Epidermal melanocyte (primary cell): Measurements from ENCODE around the gene CAPN1.
"Not testable (repeated sequence)": the region's sequence is repeated elsewhere in the genome, so short reads cannot be mapped to it uniquely, and the experiment has no call there.

Experiments used
- DNase-seq: peaks from one replicate; pipeline ENCODE4 v3.0.0; 2011; ENCODE audit warnings: low spot score; ENCODE audit not compliant: insufficient read length

The CAPN1 gene

DNA sequence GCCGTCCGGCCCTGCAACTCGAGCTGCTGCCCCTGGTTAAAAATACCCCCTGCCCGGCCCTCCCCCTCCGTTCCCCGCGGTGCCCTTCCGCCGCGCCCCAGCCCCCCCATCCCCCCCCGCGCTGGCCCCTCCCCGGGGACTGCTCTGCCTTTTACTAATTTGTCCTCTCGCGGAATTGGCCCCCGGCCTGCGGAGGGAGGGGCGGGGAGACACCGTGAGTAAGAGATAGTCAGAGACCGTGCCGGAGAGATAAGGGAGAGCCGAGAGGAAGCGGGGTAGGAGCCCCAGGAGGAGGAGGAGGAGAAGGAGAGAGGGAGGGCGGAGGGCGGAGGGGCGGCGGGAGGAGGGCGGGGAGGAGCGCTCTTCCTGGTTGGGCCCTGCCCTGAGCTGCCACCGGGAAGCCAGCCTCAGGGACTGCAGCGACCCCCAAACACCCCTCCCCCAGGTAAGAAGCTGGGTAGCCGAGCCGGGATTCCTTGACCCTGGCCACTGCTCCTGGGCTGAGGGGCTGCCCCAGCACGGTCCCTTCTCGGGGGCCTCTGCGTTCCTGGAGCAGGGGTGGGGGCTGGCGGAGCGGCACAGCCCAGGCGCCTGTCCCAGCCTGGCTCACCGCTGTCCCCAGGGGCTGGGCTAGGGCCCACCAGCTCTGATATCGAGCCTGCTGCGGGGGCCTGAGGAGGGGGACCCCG, at the start of gene CAPN1:
CAPN1 (plus strand) TSS at position 360 of the 689 bp plus-strand sequence. CDS start 774 bp downstream, outside the sequence.
- peak; percentile 51 for DNase-seq

GRCh38 chr11:65132238-65132987, 49.3 kb upstream of the CAPN1 start:
- DNase-seq: no peak

GRCh38 chr11:65132988-65133700, 48.6 kb upstream of the CAPN1 start:
- DNase-seq: no peak

DNA sequence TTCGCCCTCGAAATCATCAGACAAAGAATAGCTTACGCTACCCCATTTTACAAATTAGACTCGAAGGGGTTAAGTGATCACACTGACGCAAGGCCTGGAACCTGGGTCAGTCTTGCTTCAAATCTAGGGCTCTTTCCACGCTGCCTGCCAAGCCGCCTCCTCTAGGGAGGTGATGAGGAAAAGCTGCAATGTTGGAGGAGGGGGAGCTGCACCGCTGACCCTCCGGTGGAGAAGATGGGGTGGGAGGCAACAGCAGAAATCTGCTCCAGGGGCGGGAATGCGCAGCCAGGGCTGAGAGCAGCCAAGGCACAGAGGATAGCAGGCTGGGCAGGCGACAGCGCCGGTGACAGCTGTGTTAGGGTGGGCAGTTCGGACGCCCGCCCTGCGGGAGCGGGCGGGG, 48.0 kb upstream of the CAPN1 start:
- DNase-seq: no peak

DNA sequence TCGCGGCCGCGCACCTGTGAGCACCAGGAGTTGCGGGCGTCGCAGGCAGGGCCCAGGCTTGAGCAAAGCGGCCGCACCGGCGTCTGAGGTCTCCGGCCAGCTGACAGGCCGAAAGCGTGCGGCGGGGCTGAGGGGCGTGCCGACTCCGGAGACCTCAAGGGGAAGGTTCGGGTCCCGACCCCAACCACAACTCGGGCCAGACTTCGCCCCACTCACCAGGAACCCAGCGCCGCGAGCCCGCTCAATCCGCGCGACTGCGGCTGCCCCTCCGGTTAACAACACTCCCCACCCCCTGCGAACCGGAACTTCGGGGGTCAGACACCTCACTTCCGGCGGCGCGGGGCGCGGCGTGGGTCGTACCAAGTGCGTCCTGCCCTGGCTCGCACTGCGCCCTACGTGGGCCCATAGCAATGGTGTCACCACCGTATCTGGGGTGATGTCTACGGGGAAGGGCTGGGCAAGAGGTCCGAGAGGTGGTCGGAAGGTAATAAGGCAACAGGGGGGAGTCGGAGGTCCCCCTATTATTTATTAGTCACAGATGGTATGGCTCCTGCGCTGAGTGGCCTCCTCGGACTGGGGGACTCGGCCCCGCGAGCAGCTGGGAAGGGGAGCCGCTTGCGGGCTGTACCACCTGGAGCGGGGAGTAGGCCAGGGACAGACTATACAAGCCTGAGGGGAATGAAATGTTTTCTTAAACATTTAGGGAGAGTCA, 47.3 kb upstream of the CAPN1 start, which contains the start of gene SYVN1:
SYVN1 (minus strand) TSS at position 280 of the 712 bp plus-strand sequence. CDS start 918 bp downstream, outside the sequence.
- peak; percentile 93 for DNase-seq

- DNase-seq: peak; percentile 98
These were observed 46.6 kb upstream of the CAPN1 start for GRCh38 chr11:65134952-65135632.

GRCh38 chr11:65135633-65136145, 46.0 kb upstream of the CAPN1 start:
- DNase-seq: no peak

GRCh38 chr11:65136515-65137096, 45.1 kb upstream of the CAPN1 start:
- no peak for DNase-seq

GRCh38 chr11:65141896-65142494, 39.7 kb upstream of the CAPN1 start:
- no peak for DNase-seq

- DNase-seq: no peak
These were observed 34.2 kb upstream of the CAPN1 start for GRCh38 chr11:65147352-65148075.

DNA sequence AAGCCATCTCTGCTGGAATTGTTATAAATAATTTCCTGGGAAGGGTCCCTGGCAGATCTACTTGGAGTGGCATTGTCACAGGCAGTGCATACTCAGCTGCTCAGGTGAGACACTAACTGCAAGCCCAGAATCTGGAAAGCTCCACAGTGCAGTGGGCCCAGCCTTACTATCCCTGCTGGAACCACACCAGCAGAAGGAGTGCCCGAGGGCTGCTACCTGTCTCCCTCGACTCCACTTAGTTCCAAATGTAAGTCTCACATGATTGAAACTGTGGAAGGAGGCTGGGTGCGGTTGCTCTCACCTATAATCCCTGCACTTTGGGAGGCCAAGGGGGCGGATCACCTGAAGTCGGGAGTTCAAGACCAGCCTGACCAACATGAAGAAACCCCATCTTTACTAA, 33.1 kb upstream of the CAPN1 start:
- no peak for DNase-seq

- DNase-seq: not testable (repeated sequence)
These were observed 31.6 kb upstream of the CAPN1 start for GRCh38 chr11:65150131-65150508.

- DNase-seq: peak; percentile 35
These were observed 31.0 kb upstream of the CAPN1 start for GRCh38 chr11:65150509-65151299.

- DNase-seq: no peak
These were observed 30.3 kb upstream of the CAPN1 start for GRCh38 chr11:65151331-65151899.

DNA sequence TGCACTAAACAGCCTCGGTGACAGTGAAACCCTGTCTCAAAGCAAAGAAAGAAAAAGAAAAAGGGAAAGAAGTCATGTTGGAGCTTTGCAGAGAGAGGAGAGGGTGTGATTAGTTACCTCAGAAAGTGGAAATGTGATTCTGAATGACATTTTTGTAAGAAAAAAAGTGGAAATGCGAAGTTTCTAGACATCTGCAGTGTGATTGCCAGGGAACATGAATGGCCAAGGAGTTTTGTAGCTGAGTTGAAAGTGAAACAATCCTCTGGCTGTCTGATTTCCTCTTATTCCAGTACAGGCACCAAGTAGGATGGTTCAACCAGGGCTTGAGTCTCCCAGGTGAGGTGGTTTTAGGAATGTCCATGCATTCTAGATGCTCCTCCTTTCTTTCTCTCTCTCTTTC, 29.6 kb upstream of the CAPN1 start:
- DNase-seq: no peak

- no peak for DNase-seq
These were observed 25.5 kb upstream of the CAPN1 start for GRCh38 chr11:65156256-65156655.

DNA sequence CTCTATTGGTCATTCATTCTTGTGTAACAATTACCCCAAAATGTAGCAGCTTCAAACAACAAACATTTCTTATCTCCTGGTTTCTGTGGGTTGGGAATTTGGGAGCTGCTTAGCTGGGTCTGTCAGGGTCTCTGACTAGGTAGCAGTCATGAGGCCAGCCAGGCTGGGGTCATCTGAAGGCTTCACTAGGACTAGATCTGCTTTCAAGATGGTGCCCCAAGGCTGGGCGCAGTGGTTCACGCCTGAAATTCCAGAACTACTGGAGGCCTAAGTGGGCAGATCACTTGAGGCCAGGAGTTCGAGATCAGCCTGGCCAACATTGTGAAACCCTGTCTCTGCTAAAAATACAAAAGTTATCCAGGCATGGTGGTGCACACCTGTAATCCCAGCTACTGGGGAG, 24.8 kb upstream of the CAPN1 start:
- DNase-seq: no peak

DNA sequence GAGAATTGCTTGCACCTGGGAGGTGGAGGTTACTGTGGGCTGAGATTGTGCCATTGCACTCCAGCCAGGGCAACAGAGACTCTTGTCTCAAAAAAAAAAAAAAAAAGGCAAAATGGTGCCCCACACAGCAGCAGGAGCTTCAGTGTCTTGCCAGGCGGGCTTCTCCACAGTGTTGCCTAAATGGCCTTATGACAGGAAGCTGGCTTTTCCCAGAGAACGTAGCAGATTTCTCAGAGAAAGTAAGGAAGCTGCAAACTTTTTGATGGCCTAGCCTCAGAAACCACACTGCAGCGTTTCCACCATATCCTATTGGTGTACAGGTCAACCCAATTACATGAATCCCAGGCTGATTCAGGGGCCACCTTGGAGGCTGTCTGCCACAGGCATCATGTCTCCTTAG, 24.4 kb upstream of the CAPN1 start:
- DNase-seq: no peak
